A375 (cell line): ENCODE results near the gene RPGR. TPM values are rescaled to one million over a fixed set of nuclear protein-coding genes. Genes with fewer than 3 reads are reported as not detected.

Experiments
- small RNA-seq: library from RNA; depleted of rRNA; stranded (forward); fragments of <200 nt; gene quantifications from one replicate; pipeline ENCODE3, GENCODE V24; 2014
- total RNA-seq: library from RNA; depleted of rRNA; stranded (reverse); fragments of >200 nt; shearing (Covaris generic); gene quantifications from 2 replicates; pipeline ENCODE4 v1.2.3, GENCODE V29; 2014; rRNA removed

RPGR gene
- 20.7 and 22.3 TPM in 2 replicates for total RNA-seq

DNA sequence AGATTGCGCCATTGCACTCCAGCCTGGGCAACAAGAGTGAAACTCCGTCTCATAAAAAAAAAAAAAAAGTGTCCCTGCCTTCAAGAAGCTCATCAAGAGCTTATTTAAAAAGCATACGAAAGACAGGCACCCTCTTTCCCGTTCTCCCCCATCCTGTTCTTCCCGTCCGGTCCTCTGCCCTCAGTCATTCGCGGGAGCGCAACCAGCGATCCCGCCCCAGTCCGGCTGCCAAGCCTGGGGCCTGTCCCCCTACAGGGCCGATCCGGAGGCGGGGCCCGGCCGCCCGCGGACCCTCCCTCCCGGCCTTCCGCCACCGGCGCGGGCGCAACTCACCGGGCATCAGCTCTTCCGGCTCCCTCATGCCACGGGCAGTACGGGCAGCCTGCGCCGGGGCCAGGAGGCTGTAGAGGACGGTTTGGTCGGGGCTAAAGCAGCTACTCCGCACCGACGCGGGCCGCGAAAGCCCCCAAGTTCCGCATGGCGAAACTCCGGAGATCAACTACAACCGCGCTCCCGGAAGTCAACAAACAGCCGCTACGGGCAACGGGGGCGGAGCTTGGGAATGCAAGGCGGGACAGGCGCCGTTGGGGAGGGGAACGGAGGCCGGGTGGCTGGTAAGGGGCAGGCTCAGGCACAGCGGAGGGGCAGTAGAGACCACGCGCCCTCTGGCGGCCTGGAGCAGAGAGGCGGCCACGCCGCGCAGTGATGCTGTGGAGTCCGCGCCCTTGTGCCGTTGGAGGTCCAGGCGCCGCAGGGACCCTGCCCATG lies at the start of gene RPGR:
TSS of gene RPGR (minus strand) at position 503 of the 768 bp plus-strand sequence. CDS start at position 361, 142 bp downstream.

DNA sequence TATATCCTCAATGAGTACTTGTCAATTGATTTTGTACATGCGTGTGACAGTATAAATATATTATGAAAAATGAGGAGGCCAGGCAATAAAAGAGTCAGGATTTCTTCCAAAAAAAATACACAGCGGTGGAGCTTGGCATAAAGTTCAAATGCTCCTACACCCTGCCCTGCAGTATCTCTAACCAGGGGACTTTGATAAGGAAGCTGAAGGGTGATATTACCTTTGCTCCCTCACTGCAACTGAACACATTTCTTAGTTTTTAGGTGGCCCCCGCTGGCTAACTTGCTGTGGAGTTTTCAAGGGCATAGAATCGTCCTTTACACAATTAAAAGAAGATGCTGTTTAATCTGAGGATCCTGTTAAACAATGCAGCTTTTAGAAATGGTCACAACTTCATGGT lies 25.1 kb upstream of the RPGR start, which contains the start of gene OTC:
TSS of gene OTC (plus strand) at position 243 of the 400 bp plus-strand sequence. CDS start at position 336, 93 bp downstream.

GRCh38 chrX:38220415-38221390 lies 106.6 kb downstream of the RPGR start, which contains the start of gene SRPX:
Gene SRPX (minus strand): TSS chrX:38220871. CDS start chrX:38220792, 79 bp downstream.

Small RNA genes lying within 50 kb of the gene (small RNA-seq; reads per million reads assigned to genes)
- not detected for gene RF00322

Other genes with a start within 250 kb of the RPGR start
- 136 and 140 TPM in 2 replicates for gene SRPX, start 106.6 kb downstream of the RPGR start, total RNA-seq
- gene OTC, start 25.1 kb upstream of the RPGR start, total RNA-seq: not detected in 2 replicates
- gene TSPAN7, start 234.0 kb upstream of the RPGR start, total RNA-seq: not detected in 2 replicates